OCI-LY7 (cell line): ENCODE results near the gene ABHD16B.

ENCODE experiments used
- CTCF ChIP-seq: fragments of 200-600 bp; sonication (generic); conservative IDR thresholded peaks from 2 replicates; pipeline ENCODE4 v1.5.1; 2014; ENCODE audit warnings: mild to moderate bottlenecking, antibody characterized with exemption, low read length, moderate library complexity, mixed read lengths
- EZH2phosphoT487 ChIP-seq: fragments of 200-600 bp; sonication (generic); IDR thresholded peaks from 2 replicates; pipeline ENCODE4 v1.6.1; 2018; ENCODE audit warnings: low read depth, borderline replicate concordance, mild to moderate bottlenecking, mixed run types, antibody characterized with exemption, low read length, moderate library complexity, mixed read lengths

- TF ChIP-seq CTCF: no peak
- TF ChIP-seq EZH2phosphoT487: no peak
Observed at GRCh38 chr20:63861365-63861934, at the start of gene ABHD16B.
